NK-92 (cell line): ENCODE results near the gene FOSB.

Source experiments
- DNase-seq: peaks from one replicate; lab custom pipeline; 2025; ENCODE audit not compliant: unreplicated experiment; lab: John Stamatoyannopoulos, UW

The FOSB gene

DNA sequence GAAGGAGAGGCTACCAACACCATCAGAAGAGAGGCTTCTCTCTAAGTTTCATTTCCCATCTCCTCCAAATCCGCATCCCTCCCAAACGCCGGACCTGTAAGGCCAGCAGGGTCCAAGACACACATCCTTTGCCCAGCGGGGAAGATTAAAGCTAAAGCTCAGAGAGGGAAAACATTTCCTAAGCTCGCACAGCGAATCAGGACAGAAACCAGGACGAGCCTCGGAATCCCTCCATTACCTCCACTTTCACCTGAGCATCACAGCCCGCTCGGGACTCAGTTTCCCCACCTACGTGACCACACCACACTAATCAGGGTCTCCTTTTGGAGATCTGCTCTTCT, 711 bp upstream of the FOSB start:
- DNase-seq, result no peak

DNA sequence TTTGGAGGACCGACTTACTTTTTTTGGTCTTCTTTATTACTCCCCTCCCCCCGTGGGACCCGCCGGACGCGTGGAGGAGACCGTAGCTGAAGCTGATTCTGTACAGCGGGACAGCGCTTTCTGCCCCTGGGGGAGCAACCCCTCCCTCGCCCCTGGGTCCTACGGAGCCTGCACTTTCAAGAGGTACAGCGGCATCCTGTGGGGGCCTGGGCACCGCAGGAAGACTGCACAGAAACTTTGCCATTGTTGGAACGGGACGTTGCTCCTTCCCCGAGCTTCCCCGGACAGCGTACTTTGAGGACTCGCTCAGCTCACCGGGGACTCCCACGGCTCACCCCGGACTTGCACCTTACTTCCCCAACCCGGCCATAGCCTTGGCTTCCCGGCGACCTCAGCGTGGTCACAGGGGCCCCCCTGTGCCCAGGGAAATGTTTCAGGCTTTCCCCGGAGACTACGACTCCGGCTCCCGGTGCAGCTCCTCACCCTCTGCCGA, 409 bp downstream of the FOSB start:
- DNase-seq, result no peak

DNA sequence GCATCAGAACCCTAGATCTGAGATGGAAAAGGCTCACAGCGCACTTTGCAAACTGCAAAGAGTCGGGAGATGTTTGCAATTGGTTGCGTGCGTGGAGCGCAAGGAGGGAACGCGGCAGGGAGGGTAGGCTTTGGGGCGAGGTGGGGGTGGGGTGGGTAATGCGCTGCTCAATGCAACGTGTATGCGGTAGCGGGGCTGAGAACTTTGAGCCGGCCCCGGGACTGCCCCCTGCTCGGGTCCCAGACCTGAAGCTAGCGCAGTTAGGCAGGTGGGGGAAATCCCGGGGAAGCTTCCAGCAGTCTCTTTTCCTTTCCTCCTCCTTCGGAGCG, 971 bp downstream of the FOSB start:
- DNase-seq, result no peak

DNA sequence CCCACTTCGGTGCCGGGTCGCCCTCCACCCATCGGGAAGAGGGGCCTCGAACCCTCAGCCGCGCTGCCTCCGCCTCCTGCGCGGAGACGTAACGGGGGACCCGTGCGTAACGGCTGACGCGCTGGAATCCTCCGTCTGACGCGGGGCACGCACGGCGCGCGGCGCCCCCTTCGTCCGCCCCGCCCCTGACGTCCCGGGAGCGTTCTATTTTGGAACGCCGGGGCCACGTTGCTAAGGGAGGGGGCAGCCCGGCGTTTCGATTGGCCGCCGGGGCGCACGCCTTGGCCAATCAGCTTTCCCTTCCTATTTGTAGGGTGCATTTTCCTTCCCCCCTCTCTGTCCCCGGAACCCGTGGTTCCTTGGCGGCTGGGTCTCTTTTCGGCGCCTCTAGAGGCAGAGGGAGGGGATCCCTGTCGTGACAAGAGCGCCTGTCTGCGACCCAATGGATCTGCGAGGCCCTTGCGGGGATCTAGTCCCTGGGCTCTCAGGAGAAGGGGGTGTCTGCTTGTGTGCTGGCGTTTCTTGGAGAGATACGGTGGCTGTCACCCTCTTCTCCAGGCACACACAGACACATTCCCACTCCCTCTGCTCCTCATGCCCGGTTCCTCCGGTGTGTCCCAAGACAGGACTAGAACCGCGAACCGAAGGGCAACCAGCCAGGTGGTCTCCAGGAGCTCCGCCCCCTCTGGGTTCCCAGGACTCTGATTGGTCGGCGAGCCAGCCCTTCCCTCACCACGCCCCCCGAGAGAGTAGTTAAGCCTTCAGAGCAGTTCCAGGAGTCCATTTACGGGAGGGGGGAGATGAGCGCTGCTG, 1.5 kb downstream of the FOSB start:
- no peak for DNase-seq

DNA sequence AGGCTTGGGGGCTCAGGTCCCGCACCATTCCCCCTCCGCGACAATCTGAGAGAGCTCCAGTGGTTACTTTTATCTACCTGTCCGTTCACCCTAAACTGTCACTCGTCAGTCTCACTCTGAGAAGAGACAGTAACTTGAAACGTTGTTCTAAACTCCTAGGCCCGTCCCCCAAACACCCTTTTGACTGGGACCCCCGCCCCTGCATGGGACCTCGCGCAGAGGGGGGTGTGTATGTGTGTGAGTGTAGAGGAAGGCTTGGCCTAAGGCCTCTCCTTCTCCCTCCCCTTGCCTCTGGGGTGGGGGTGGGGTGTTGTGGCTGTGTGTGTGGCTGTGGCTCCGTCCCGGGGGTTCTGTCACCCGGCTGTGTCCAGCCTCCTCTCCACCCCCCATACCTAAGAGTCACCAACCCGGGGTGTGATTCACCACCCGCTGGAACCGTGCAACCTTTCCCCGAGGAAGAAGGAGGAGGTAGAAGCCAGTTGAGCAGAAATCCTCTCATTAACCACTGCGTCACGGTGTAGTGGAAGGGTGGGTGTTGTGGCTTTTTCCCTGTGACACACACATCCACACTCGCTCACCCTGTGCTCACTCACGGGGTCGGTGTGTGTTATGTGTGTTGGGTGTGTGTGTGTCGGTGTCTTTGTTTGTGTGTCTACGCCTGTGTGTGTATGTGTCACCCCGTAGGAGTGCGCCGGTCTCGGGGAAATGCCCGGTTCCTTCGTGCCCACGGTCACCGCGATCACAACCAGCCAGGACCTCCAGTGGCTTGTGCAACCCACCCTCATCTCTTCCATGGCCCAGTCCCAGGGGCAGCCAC, 2.4 kb downstream of the FOSB start:
- DNase-seq, result no peak

DNA sequence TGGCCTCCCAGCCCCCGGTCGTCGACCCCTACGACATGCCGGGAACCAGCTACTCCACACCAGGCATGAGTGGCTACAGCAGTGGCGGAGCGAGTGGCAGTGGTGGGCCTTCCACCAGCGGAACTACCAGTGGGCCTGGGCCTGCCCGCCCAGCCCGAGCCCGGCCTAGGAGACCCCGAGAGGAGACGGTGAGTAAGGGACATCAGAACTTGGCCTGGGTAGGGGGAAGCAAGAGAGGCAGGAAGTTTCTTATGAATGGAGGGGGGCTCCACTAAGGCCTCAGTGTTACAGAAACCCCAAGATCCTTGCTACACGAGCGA, 2.9 kb downstream of the FOSB start:
- DNase-seq, result no peak

DNA sequence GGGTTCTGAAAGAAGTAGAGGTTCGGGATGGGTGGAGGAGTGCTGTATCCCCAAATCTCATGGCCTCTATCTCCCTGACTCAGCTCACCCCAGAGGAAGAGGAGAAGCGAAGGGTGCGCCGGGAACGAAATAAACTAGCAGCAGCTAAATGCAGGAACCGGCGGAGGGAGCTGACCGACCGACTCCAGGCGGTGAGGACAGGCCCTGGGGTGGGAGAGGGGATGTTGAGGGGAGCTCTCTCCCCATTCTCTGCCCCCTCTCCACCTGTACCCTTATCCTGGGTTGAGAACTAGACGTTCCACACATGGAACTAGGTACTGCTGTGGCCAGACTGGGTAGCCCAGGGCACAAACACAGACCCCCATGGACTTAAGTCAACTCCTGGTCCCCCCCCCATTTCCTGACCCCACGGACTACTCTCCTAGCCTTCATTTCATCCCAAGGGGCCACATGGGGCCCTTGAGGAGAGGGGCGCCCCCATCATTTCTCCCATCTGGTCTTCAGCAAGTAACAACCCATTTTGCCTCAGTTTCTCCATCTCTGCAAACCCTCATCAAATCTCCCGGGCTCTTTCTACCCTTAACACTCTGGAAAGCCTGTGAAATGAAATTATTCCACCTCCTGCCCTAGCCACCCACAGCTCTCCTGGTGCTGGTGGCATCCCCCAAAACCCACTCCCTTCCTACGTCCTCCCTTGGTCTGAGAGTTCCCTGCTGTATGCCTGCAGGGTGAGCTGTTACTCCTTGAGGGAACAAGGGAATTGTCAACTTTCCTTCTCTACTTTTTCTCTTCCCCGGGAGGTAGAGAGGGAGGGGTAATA, 3.5 kb downstream of the FOSB start:
- no peak for DNase-seq

DNA sequence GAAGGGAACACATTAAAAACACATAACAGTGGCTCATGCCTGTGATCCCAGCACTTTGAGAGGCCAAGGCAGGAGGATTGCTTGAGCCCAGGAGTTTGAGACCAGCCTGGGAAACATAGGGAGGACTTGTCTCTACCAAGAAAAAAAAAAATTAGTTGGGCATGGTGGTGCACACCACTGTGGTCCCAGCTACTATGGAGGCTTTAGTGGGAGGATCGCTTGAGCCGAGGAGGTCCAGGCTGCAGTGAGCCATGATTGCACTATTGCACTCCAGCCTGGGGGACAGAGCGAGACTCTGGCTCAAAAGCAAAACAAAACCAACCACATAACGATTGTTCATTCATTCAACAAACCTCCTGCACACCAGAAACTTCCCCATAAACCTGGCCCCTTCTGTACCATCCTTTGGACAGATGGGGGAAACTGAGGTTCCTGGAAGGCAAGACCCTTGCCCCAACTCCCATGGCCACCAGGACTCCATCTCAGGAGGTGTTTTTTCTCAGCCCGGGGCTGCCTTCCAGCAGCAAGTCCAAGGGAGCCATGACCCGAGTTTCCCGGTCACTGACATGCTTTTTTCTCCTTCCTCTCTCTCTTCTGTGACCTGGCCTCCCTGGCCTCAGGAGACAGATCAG, 4.3 kb downstream of the FOSB start:
- DNase-seq, result no peak

DNA sequence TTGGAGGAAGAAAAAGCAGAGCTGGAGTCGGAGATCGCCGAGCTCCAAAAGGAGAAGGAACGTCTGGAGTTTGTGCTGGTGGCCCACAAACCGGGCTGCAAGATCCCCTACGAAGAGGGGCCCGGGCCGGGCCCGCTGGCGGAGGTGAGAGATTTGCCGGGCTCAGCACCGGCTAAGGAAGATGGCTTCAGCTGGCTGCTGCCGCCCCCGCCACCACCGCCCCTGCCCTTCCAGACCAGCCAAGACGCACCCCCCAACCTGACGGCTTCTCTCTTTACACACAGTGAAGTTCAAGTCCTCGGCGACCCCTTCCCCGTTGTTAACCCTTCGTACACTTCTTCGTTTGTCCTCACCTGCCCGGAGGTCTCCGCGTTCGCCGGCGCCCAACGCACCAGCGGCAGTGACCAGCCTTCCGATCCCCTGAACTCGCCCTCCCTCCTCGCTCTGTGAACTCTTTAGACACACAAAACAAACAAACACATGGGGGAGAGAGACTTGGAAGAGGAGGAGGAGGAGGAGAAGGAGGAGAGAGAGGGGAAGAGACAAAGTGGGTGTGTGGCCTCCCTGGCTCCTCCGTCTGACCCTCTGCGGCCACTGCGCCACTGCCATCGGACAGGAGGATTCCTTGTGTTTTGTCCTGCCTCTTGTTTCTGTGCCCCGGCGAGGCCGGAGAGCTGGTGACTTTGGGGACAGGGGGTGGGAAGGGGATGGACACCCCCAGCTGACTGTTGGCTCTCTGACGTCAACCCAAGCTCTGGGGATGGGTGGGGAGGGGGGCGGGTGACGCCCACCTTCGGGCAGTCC, 5.0 kb downstream of the FOSB start:
- no peak for DNase-seq

DNA sequence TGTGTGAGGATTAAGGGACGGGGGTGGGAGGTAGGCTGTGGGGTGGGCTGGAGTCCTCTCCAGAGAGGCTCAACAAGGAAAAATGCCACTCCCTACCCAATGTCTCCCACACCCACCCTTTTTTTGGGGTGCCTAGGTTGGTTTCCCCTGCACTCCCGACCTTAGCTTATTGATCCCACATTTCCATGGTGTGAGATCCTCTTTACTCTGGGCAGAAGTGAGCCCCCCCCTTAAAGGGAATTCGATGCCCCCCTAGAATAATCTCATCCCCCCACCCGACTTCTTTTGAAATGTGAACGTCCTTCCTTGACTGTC, 5.5 kb downstream of the FOSB start:
- DNase-seq, result no peak

DNA sequence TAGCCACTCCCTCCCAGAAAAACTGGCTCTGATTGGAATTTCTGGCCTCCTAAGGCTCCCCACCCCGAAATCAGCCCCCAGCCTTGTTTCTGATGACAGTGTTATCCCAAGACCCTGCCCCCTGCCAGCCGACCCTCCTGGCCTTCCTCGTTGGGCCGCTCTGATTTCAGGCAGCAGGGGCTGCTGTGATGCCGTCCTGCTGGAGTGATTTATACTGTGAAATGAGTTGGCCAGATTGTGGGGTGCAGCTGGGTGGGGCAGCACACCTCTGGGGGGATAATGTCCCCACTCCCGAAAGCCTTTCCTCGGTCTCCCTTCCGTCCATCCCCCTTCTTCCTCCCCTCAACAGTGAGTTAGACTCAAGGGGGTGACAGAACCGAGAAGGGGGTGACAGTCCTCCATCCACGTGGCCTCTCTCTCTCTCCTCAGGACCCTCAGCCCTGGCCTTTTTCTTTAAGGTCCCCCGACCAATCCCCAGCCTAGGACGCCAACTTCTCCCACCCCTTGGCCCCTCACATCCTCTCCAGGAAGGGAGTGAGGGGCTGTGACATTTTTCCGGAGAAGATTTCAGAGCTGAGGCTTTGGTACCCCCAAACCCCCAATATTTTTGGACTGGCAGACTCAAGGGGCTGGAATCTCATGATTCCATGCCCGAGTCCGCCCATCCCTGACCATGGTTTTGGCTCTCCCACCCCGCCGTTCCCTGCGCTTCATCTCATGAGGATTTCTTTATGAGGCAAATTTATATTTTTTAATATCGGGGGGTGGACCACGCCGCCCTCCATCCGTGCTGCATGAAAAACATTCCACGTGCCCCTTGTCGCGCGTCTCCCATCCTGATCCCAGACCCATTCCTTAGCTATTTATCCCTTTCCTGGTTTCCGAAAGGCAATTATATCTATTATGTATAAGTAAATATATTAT, 6.1 kb downstream of the FOSB start:
- no peak for DNase-seq

DNA sequence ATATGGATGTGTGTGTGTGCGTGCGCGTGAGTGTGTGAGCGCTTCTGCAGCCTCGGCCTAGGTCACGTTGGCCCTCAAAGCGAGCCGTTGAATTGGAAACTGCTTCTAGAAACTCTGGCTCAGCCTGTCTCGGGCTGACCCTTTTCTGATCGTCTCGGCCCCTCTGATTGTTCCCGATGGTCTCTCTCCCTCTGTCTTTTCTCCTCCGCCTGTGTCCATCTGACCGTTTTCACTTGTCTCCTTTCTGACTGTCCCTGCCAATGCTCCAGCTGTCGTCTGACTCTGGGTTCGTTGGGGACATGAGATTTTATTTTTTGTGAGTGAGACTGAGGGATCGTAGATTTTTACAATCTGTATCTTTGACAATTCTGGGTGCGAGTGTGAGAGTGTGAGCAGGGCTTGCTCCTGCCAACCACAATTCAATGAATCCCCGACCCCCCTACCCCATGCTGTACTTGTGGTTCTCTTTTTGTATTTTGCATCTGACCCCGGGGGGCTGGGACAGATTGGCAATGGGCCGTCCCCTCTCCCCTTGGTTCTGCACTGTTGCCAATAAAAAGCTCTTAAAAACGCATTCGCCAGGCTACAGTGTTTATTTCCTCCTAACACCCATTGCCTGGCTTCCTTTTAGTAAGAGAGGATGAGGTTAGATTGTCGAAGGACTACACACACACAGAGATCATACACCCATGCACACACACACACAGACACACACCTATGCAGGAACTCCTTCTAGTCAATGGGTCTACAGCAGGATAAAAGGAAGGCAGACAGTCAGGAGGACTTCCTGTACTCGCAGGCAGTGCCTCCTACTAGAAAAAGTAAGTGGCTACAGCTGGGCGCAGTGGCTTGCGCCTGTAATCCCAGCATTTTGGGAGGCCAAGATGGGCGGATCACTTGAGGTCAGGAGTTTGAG, 7.1 kb downstream of the FOSB start:
- DNase-seq, result no peak

DNA sequence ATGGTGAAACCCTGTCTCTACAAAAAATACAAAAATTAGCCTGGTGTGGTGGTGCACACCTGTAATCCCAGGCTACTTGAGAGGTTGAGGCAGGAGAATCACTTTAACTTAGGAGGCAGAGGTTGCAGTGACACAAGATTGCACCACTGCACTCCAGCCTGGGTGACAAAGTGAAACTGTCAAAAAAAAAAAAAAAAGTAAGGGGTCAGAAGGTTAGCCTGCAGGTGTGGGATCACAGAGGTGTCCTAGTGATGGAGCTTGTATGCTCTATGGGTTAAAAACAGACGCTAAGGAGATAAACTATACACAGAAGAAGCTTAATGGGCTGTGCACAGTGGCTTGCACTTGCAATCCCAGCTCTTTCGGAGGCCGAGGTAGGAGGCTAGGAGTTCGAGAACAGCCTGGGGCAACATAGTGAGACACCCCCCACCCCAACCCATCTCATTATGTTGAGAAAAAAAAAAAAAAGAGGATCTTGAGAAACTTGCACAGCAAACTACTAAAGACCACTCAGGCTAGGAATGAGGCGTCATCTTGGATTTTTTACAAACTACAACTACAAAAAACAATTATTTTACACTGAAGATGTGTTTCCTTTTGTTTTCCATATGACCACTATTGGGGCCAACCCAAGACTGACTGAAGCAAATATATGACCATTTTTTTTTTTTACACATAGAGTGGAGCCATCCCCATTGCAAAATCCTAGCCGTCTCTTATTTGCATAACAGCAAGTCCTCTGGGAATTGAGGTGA, 7.9 kb downstream of the FOSB start:
- no peak for DNase-seq

DNA sequence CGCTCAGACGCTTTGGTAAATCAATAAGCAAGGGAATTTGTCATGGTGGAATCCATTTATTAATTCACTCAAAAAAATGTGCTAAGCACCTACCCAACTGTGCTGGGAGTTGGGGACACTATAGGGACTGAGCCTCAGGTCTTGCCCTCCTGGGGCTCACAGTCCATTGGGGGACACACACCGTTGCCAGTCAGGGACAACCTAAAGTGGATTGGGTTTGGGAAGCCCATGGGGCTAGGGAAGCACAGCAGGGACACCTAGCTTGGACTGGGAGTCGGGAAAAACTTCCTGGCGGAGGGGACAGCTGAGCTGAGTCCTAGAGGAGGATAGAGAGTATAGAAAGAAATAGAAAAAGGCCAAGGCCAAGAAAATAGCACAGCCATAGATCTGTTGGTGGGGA, 8.5 kb downstream of the FOSB start:
- DNase-seq, result no peak

DNA sequence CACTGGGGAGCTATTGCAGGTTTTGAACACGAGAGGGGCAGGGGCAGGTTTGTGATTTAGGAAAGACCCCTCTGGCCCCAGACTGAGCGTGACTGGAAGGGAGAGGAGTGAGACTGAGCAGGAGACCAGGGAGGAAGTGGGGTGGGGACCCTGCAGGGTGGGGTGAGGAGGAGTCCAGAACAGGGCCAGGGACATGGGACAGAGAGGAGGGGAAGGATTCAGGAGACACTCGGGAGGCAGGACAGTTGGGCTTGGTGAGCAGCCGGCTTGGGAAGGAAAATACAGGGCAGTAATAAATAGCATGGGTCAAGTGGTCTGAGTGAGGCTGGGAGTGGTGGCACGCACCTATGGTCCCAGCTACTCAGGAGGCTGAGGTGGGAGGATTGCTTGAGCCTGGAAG, 9.4 kb downstream of the FOSB start:
- DNase-seq, result no peak

DNA sequence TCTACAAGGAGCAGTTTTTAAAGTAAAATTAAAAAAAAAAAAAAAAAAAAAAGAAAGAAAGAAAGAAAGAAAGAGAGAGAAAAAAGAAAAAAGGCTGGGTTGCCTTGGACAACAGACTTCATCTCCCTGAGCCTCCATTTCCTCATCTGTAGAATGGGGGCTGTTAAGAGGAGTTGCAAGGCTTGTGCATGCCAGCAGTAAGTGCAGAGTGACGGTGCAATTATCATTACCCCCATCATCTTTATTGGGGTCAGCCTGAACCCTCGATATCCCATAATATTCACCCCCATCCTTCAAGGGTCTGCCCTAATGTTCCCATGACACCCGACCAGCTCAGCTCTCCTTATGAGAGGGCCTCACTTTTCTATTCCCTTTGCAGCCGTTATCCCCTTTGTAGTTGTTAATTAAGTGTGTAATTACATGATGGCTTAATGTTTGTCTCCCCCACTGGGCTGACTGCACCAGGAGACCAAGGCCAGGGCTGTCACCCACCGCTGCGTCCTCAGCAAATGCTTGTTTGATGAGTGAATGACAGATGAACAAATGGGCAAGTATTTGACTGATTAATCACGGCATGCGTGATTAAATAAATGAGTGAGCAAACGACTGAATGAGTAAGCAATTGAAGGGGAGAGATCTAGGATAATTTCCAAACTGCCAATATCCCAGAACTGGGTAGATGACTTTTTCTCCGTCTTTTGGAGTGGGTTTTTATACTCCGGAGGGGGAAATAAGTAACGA, 10.1 kb downstream of the FOSB start:
- DNase-seq, result no peak
